Aorta (tissue), 5 donors: ENCODE measurements around the gene HIPK2. TPM values are rescaled to one million over a fixed set of nuclear protein-coding genes. Genes with fewer than 3 reads are reported as not detected.

Source experiments
- ATAC-seq: fragments of 200-7000 bp; cut with Tn5 transposase; one replicate; pipeline ENCODE4 v1.9.1; 2022; ENCODE audit warnings: moderate library complexity; ENCODE audit not compliant: low FRiP score
- DNase-seq, 2 donors: peaks; one replicate each; pipeline ENCODE4 v3.0.0-alpha.2; 2020
- H3K27ac ChIP-seq, 2 donors: one replicate each; pipeline ENCODE4 v1.5.1; 2013; ENCODE audit warnings: low read length in 2 of 2, mild to moderate bottlenecking in 2 of 2, moderate library complexity in 2 of 2, control low read depth in 1 of 2, inconsistent platforms in 1 of 2, low read depth in 1 of 2
- H3K27me3 ChIP-seq, 2 donors: one replicate each; pipeline ENCODE4 v1.6.1; 2013; ENCODE audit warnings: control low read depth in 1 of 2, low read length in 1 of 2, mild to moderate bottlenecking in 1 of 2, moderate library complexity in 1 of 2; ENCODE audit not compliant: insufficient read depth in 2 of 2, control insufficient read depth in 1 of 2
- H3K36me3 ChIP-seq, 2 donors: one replicate each; pipeline ENCODE4 v1.6.1; 2013; ENCODE audit warnings: control low read depth in 1 of 2, low read length in 1 of 2, mild to moderate bottlenecking in 1 of 2; ENCODE audit not compliant: insufficient read depth in 2 of 2, control insufficient read depth in 1 of 2
- H3K4me1 ChIP-seq, 2 donors: one replicate each; pipeline ENCODE4 v1.6.1; 2013; ENCODE audit warnings: low read length in 2 of 2, control low read depth in 1 of 2, mild to moderate bottlenecking in 1 of 2, moderate library complexity in 1 of 2; ENCODE audit not compliant: insufficient read depth in 2 of 2, control insufficient read depth in 1 of 2
- H3K4me3 ChIP-seq, 2 donors: one replicate each; pipeline ENCODE4 v1.5.1; 2013; ENCODE audit warnings: low read length in 2 of 2, control low read depth in 1 of 2, mild to moderate bottlenecking in 1 of 2
- H3K9me3 ChIP-seq: one replicate; pipeline ENCODE4 v1.6.1; 2013; ENCODE audit warnings: mild to moderate bottlenecking, low read length; ENCODE audit not compliant: control insufficient read depth
- WGBS, 2 donors: extraction: QIAGEN DNeasy Blood & Tissue Kit; methylation state at CpG; one replicate each; pipeline ENCODE4 v1.1.7; 2013; 5-methylcytosine and 5-hydroxymethylcytosine counted together
- intact Hi-C, 2 donors: fragments of 100-400 bp; cut with DNase I; formaldehyde crosslinking; loops; one replicate each; pipeline versions ENCODE4 v1.14.2 to v1.15.0; 2022
- polyA plus RNA-seq, 2 donors: library from polyadenylated mRNA; stranded (reverse); fragments of 200-250 nt; gene quantifications; one replicate each; pipeline ENCODE4 v1.2.3, GENCODE V29; 2013
- total RNA-seq, 2 donors: library from RNA; stranded (reverse); fragmentation: NEBNext Ultra II Directional; extraction: Animal tissue kit (Norgen Biotek cat#: 25700); gene quantifications; one replicate each; pipeline ENCODE4 v1.2.1, GENCODE V29; 2021
- donor health status: healthy with polysubstance abuse.
- donor health status: Bipolar disorder and iron deficiency.
- donor health status: DM: no; HTN: no; CAD: no.
- donor health status: DM: no; HTN: no; CAD: no.
- donor health status: DM: yes; HTN: yes; CAD: no.

Gene HIPK2
- total and polyA plus RNA-seq, 4 donors = 9.4 to 108 (median 23.9) TPM

DNA sequence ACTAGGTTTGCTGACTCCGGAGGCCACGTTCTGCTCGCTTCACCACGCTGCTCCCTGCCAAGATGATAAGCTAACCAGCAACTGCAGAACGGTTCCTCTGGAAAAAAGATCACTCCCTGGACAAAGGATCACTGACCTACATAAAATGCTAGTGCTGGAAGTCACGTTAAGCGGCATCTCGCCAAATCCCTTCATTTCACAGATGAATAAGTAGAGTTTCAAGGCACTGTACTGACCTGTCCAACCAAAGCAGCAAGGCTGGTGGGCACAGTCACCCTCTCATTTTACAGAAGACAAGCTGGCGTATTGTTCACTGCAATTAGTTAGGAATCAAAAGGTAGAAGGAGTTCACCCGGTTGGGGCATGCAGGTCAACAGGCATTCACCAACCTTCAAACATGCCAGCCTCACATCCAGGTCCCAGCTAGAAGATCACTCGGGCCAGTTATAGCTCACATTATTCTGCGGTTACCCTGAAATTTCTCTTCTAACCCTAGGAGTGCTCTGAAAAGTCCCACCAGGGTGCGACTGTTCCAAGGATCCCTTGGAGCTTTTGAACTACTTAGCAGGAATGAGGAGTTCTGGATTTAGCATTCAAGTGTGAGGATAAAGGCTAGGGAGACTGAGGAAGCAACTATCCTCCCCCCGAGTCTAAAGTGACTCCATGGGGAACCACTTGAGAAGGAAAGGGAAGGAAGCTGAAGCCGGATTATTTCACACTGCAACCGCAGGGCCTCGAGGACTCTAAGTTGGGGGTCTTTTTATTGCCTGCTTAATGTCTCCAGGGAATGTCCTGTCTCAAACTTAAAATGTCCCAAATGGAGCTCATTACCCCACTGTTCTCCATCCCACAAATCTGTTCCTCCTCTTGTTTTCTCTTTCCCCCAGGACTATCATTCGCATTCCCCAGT lies 32.8 kb downstream of the HIPK2 start:
- 71 to 77% methylated on average over 18 of the region's 18 CpGs for WGBS, 2 donors
- no peak overlapping the region for H3K4me3 ChIP-seq
- no peaks in the 10 kb centered on the region for H3K36me3 ChIP-seq
- no peak for DNase-seq
- no peak for ATAC-seq
- intact Hi-C loops = no loop called here
- peaks cover 3 to 9% of the 10 kb centered on the region in 2 donors for H3K4me1 ChIP-seq
- no peak overlapping the region for H3K27ac ChIP-seq
- no peaks in the 10 kb centered on the region for H3K27me3 ChIP-seq
- no peaks in the 10 kb centered on the region for H3K9me3 ChIP-seq

- no peak for ATAC-seq
- Histone ChIP-seq H3K36me3 (no peaks in the 10 kb centered on the region), H3K4me3 (no peak overlapping the region), H3K4me1 (peaks cover 3 to 12% of the 10 kb centered on the region in 2 donors), H3K9me3 (no peaks in the 10 kb centered on the region), H3K27me3 (no peaks in the 10 kb centered on the region), H3K27ac (no peak overlapping the region)
- intact Hi-C loops = no loop called here
- no peak for DNase-seq
- 84 to 90% methylated on average over 10 of the region's 10 CpGs for WGBS, 2 donors
Measured at GRCh38 chr7:139743967-139744767, 33.6 kb downstream of the HIPK2 start.

DNA sequence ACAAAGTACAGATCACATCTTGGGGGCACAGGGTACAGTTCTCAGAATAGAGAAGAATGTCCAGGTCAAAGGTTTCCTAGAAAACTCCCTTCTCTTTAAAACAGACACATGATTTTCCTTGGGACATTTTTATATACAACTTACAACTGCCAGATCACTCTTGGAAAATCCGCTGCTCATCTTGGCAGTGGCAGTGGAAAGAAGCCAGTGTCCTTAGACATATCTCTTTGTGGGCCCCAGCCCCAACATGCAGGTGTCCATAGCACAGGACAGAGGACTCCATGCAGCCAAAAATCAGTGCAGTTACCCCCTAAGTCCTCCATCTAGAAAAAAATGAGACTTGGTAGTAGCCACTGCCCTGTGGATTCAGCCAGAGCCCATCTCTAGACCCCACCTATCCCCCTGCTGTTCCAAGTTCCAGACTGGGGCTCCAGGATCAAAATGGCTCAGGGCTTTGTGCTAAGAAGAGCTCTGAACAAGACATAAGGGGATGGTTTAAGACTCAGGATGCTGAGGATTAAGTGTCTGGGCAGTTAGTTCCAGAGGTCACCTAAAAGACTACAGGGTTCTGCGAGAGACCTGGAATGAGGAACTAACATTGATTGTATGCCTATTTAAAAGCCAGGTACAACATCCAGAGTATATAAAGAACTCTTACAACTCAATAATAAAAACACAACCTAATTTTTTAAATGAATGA lies 34.4 kb downstream of the HIPK2 start:
- intact Hi-C loops = no loop called here
- H3K4me1 ChIP-seq = peaks cover 3 to 12% of the 10 kb centered on the region in 2 donors
- ATAC-seq = no peak

GRCh38 chr7:139741789-139742344 lies 35.9 kb downstream of the HIPK2 start:
- ATAC-seq (no peak), DNase-seq (no peak)
- H3K36me3 ChIP-seq = no peaks in the 10 kb centered on the region
- no peaks in the 10 kb centered on the region for H3K27me3 ChIP-seq
- 64 to 65% methylated on average over 6 of the region's 6 CpGs for WGBS, 2 donors
- peaks cover 7 to 12% of the 10 kb centered on the region in 2 donors for H3K4me1 ChIP-seq
- no peak overlapping the region for H3K4me3 ChIP-seq
- no peak overlapping the region for H3K27ac ChIP-seq
- no peaks in the 10 kb centered on the region for H3K9me3 ChIP-seq
- intact Hi-C loops = no loop called here

More for the DNA sequence above, 34.4 kb downstream of the HIPK2 start:
- Histone ChIP-seq H3K36me3 (no peaks in the 10 kb centered on the region), H3K27ac (no peak overlapping the region), H3K27me3 (no peaks in the 10 kb centered on the region), H3K4me3 (no peak overlapping the region), H3K9me3 (no peaks in the 10 kb centered on the region)
- WGBS, 2 donors = 85 to 90% methylated on average over 2 of the region's 2 CpGs
- DNase-seq = no peak

GRCh38 chr7:139741239-139741638 lies 36.6 kb downstream of the HIPK2 start:
- Histone ChIP-seq H3K4me3 (no peak overlapping the region), H3K4me1 (peaks cover 7 to 12% of the 10 kb centered on the region in 2 donors), H3K9me3 (no peaks in the 10 kb centered on the region), H3K27me3 (no peaks in the 10 kb centered on the region), H3K36me3 (no peaks in the 10 kb centered on the region), H3K27ac (peak overlapping the region in 1 of 2 donors; percentile 77)
- WGBS, 2 donors = 87 to 93% methylated on average over 7 of the region's 7 CpGs
- DNase-seq (no peak), ATAC-seq (no peak)
- intact Hi-C loops = no loop called here

- DNase-seq (no peak), ATAC-seq (peak; percentile 30)
- no peak overlapping the region for H3K4me3 ChIP-seq
- intact Hi-C loops = loop anchor here in 1 of 2 donors (5.0 to 10.0 kb wide), 2 partner anchors 37 to 1765 kb away; partner anchors contain the start of gene HIPK2
- peak overlapping the region; percentile 10 to 94 for H3K27ac ChIP-seq
- H3K9me3 ChIP-seq = no peaks in the 10 kb centered on the region
- WGBS, 2 donors = 31 to 35% methylated on average over 17 of the region's 17 CpGs
- no peaks in the 10 kb centered on the region for H3K36me3 ChIP-seq
- no peaks in the 10 kb centered on the region for H3K27me3 ChIP-seq
- peaks cover 12% of the 10 kb centered on the region in 2 donors for H3K4me1 ChIP-seq
Measured at GRCh38 chr7:139739863-139740597, 37.8 kb downstream of the HIPK2 start.

GRCh38 chr7:139738772-139739171 lies 39.0 kb downstream of the HIPK2 start:
- intact Hi-C loops = loop anchor here in 1 of 2 donors (5.0 to 10.0 kb wide), 2 partner anchors 39 to 1764 kb away; partner anchors contain the start of gene HIPK2
- H3K27me3 ChIP-seq = no peaks in the 10 kb centered on the region
- no peaks in the 10 kb centered on the region for H3K9me3 ChIP-seq
- no peak overlapping the region for H3K4me3 ChIP-seq
- no peak for ATAC-seq
- 81 to 84% methylated on average over 3 of the region's 3 CpGs for whole genome bisulfite sequencing, 2 donors
- no peaks in the 10 kb centered on the region for H3K36me3 ChIP-seq
- DNase-seq = no peak
- H3K27ac ChIP-seq = peak overlapping the region; percentile 52 to 54
- H3K4me1 ChIP-seq = peaks cover 12 to 14% of the 10 kb centered on the region in 2 donors
